Ovary (tissue), 9 donors: Measurements from ENCODE around the gene GRIA4. TPM values are rescaled to one million over a fixed set of nuclear protein-coding genes. Genes with fewer than 3 reads are reported as not detected.

Experiments used
- DNase-seq, 5 donors: peaks; one replicate each; pipeline ENCODE4 v3.0.0-alpha.2; 2019 to 2020
- H3K27ac ChIP-seq, 2 donors: fragments of 200-600 bp; one replicate each; pipeline versions ENCODE4 v1.5.1 to v1.8.0; 2019 to 2022
- H3K27me3 ChIP-seq: fragments of 200-600 bp; one replicate; pipeline ENCODE4 v1.8.0; 2022
- H3K36me3 ChIP-seq: fragments of 200-600 bp; sonication (generic); one replicate; pipeline ENCODE4 v1.5.1; 2019
- H3K4me1 ChIP-seq: one replicate; pipeline ENCODE4 v1.8.1; 2013; ENCODE audit warnings: mild to moderate bottlenecking, moderate library complexity; ENCODE audit not compliant: insufficient read depth
- H3K4me3 ChIP-seq: fragments of 200-600 bp; sonication (generic); one replicate; pipeline ENCODE4 v1.5.1; 2017
- H3K9me3 ChIP-seq, 2 donors: fragments of 200-600 bp in 1 of 2; sonication (generic) in 1 of 2; one replicate each; pipeline versions ENCODE4 v1.5.1 to v1.8.1; 2013 to 2019; ENCODE audit warnings: mild to moderate bottlenecking in 1 of 2, moderate library complexity in 1 of 2
- EP300 ChIP-seq: sonication (generic); formaldehyde crosslinking; IDR thresholded peaks from one replicate; pipeline ENCODE4 v1.6.1; 2017; ENCODE audit warnings: antibody characterized with exemption
- POLR2A ChIP-seq: fragments of 450-650 bp; IDR thresholded peaks from one replicate; pipeline ENCODE4 v1.6.1; 2017; ENCODE audit warnings: antibody characterized with exemption, mild to moderate bottlenecking, moderate library complexity
- WGBS, 3 donors: extraction: QIAGEN DNeasy Blood & Tissue Kit in 1 of 3; methylation state at CpG; one replicate each; pipeline versions ENCODE4 v1.1.5 to v1.1.7; 2013 to 2017; 5-methylcytosine and 5-hydroxymethylcytosine counted together
- intact Hi-C, 4 donors: fragments of 100-400 bp; cut with DNase I; formaldehyde crosslinking; loops; one replicate each; pipeline versions ENCODE4 v1.11.0 to v1.15.1; 2022 to 2023
- polyA plus RNA-seq, 2 donors: library from polyadenylated mRNA; stranded (reverse); fragments of 200-250 nt in 1 of 2; fragments of 350-450 nt in 1 of 2; fragmentation: Illumina TruSeq in 1 of 2; extraction: RNeasy Lipid Tissue Mini Kit (QIAGEN cat#74804) in 1 of 2; gene quantifications; one replicate each; pipeline ENCODE4 v1.2.3, GENCODE V29; 2013 to 2014
- total RNA-seq, 7 donors: library from RNA; depleted of rRNA in 2 of 7; stranded (reverse); fragments of >200 nt in 2 of 7; fragmentation: NEBNext Ultra II Directional in 3 of 7; extraction: Animal tissue kit (Norgen Biotek cat#: 25700) in 3 of 7; gene quantifications; one replicate each; pipeline versions ENCODE4 v1.1.0 to v1.2.4, GENCODE V29; 2016 to 2023
- TF ChIP-seq, protein P1 (sequence below), 3 donors: fragments of 450-650 bp in 2 of 3; fragments of 200-600 bp in 1 of 3; IDR thresholded peaks; one replicate each; pipeline versions ENCODE4 v1.5.1 to v1.8.0; 2016 to 2022; ENCODE audit warnings: antibody characterized with exemption in 3 of 3, mild to moderate bottlenecking in 1 of 3
- donor health status: DM: no; HTN: no; CAD: no; lungs with moderate emphysema.
- donor health status: DM: no; HTN: no; CAD: no.
- donor health status: Bipolar disorder and iron deficiency.
- donor health status: DM: yes; HTN: yes; CAD: no.
- donor health status: DM: no; HTN: no; CAD: no.
- donor health status: DM: yes; HTN: yes; CAD: no.

The GRIA4 gene
- total and polyA plus RNA-seq, 9 donors = 0.07 to 1.1 (median 0.26) TPM; not detected in 3

GRCh38 chr11:105697291-105697690 is 87.4 kb downstream of the GRIA4 start:
- DNase-seq = no peak
- Histone ChIP-seq H3K4me1 (no peaks in the 10 kb centered on the region), H3K36me3 (no peaks in the 10 kb centered on the region), H3K27me3 (no peaks in the 10 kb centered on the region), H3K9me3 (no peaks in the 10 kb centered on the region), H3K4me3 (no peak overlapping the region), H3K27ac (no peak overlapping the region)
- WGBS, 3 donors = 0 to 75% (median 37%) methylated on average over 1 of the region's 1 CpG
- intact Hi-C loops = no loop called here
- TF ChIP-seq EP300 (no peak), POLR2A (no peak)
- TF ChIP-seq, protein P1, sequence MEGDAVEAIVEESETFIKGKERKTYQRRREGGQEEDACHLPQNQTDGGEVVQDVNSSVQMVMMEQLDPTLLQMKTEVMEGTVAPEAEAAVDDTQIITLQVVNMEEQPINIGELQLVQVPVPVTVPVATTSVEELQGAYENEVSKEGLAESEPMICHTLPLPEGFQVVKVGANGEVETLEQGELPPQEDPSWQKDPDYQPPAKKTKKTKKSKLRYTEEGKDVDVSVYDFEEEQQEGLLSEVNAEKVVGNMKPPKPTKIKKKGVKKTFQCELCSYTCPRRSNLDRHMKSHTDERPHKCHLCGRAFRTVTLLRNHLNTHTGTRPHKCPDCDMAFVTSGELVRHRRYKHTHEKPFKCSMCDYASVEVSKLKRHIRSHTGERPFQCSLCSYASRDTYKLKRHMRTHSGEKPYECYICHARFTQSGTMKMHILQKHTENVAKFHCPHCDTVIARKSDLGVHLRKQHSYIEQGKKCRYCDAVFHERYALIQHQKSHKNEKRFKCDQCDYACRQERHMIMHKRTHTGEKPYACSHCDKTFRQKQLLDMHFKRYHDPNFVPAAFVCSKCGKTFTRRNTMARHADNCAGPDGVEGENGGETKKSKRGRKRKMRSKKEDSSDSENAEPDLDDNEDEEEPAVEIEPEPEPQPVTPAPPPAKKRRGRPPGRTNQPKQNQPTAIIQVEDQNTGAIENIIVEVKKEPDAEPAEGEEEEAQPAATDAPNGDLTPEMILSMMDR (IDR thresholded peaks at IDR 0.05) = no peak

GRCh38 chr11:105699203-105699602 is 89.3 kb downstream of the GRIA4 start:
- intact Hi-C loops = no loop called here
- DNase-seq = no peak
- no peaks in the 10 kb centered on the region for H3K9me3 ChIP-seq
- TF ChIP-seq EP300 (no peak), POLR2A (no peak)
- TF ChIP-seq, protein P1 (IDR thresholded peaks at IDR 0.05) = no peak
- no peaks in the 10 kb centered on the region for H3K36me3 ChIP-seq
- H3K27me3 ChIP-seq = no peaks in the 10 kb centered on the region
- H3K4me3 ChIP-seq = no peak overlapping the region
- no peaks in the 10 kb centered on the region for H3K4me1 ChIP-seq
- no peak overlapping the region for H3K27ac ChIP-seq
- 31 to 42% (median 39%) methylated on average over 3 of the region's 3 CpGs for WGBS, 3 donors

DNA sequence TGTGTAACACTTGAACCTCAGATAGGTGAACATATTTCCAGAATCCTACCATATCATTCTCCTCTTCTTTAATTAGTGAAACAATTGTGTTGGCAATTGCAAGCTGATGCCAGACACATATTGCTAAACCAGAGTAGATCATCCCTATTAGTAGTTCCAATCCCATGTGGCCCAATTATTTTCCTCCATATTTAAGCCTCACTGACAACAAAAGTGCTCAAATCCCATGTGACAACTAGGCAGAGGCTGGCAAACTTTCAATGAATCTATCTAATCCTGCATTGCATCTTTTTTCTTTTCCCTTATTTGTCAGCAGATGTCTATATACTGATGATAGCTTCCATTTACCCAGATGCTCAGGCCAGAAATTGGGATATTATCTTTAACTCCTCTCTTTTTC is 90.4 kb downstream of the GRIA4 start:
- intact Hi-C loops = no loop called here
- Histone ChIP-seq H3K9me3 (no peaks in the 10 kb centered on the region), H3K36me3 (no peaks in the 10 kb centered on the region), H3K27me3 (no peaks in the 10 kb centered on the region), H3K27ac (no peak overlapping the region), H3K4me1 (no peaks in the 10 kb centered on the region), H3K4me3 (no peak overlapping the region)
- TF ChIP-seq EP300 (no peak), POLR2A (no peak)
- TF ChIP-seq, protein P1 (IDR thresholded peaks at IDR 0.05) = no peak
- no peak for DNase-seq

DNA sequence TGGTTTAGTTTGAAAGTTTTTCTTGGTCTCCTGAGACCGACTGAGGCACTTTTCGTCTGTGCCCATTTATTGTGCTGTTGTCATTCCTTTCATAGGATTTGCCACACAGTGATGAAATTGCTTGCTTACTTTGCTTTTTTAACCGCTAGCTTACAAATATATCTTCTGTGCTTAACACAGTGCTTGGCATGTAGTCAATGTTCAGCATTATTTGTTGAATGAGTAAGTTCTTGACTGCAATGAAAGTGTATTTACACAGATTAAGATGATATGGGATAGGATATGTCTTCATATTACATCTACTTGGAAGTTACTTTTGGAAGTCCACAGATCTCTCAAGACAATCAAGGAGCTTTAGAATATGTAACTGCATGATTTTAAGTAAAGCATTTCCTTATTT is 91.2 kb downstream of the GRIA4 start:
- WGBS, 3 donors = 86 to 91% (median 88%) methylated on average over 3 of the region's 3 CpGs
- no peaks in the 10 kb centered on the region for H3K9me3 ChIP-seq
- no peak for DNase-seq
- no peaks in the 10 kb centered on the region for H3K4me1 ChIP-seq
- intact Hi-C loops = no loop called here
- H3K36me3 ChIP-seq = no peaks in the 10 kb centered on the region
- no peak overlapping the region for H3K27ac ChIP-seq
- no peak overlapping the region for H3K4me3 ChIP-seq
- TF ChIP-seq, protein P1 (IDR thresholded peaks at IDR 0.05) = no peak
- TF ChIP-seq EP300 = no peak
- no peak for TF ChIP-seq POLR2A
- H3K27me3 ChIP-seq = no peaks in the 10 kb centered on the region
